Suprapubic skin (tissue), 4 donors: ENCODE measurements around the gene MOCS1. TPM values are rescaled to one million over a fixed set of nuclear protein-coding genes. Genes with fewer than 3 reads are reported as not detected.
A peak's percentile ranks its signal among the peaks of the same experiment; 100 is the strongest.

Source experiments
- DNase-seq, 2 donors: peaks; one replicate each; pipeline ENCODE4 v3.0.0-alpha.2; 2019; ENCODE audit warnings: low spot score in 2 of 2
- H3K27ac ChIP-seq: fragments of 200-600 bp; sonication (generic); one replicate; pipeline ENCODE4 v1.5.1; 2019
- H3K27me3 ChIP-seq: fragments of 200-600 bp; sonication (generic); one replicate; pipeline ENCODE4 v1.5.1; 2019
- H3K36me3 ChIP-seq: fragments of 200-600 bp; sonication (generic); one replicate; pipeline ENCODE4 v1.5.1; 2019
- H3K4me1 ChIP-seq: fragments of 200-600 bp; sonication (generic); one replicate; pipeline ENCODE4 v1.5.1; 2019
- H3K4me3 ChIP-seq: fragments of 200-600 bp; sonication (generic); one replicate; pipeline ENCODE4 v1.5.1; 2019; ENCODE audit warnings: mild to moderate bottlenecking
- H3K9me3 ChIP-seq: fragments of 200-600 bp; sonication (generic); one replicate; pipeline ENCODE4 v1.5.1; 2019
- EP300 ChIP-seq: sonication (generic); formaldehyde crosslinking; IDR thresholded peaks from one replicate; pipeline ENCODE4 v1.6.1; 2017; ENCODE audit warnings: antibody characterized with exemption
- POLR2A ChIP-seq, 2 donors: fragments of 450-650 bp; IDR thresholded peaks; one replicate each; pipeline ENCODE4 v1.6.1; 2017; ENCODE audit warnings: antibody characterized with exemption in 2 of 2, mild to moderate bottlenecking in 2 of 2, moderate library complexity in 2 of 2
- POLR2AphosphoS5 ChIP-seq, 3 donors: sonication (generic); formaldehyde crosslinking; IDR thresholded peaks; one replicate each; pipeline ENCODE4 v1.6.1; 2017; ENCODE audit warnings: antibody characterized with exemption in 3 of 3
- WGBS: methylation state at CpG from one replicate; pipeline ENCODE4 v1.1.5; 2018; 5-methylcytosine and 5-hydroxymethylcytosine counted together
- total RNA-seq, 4 donors: library from RNA; depleted of rRNA; stranded (reverse); fragments of >200 nt; gene quantifications; one replicate each; pipeline ENCODE4 v1.1.0, GENCODE V29; 2016
- TF ChIP-seq, protein P1 (sequence below), 2 donors: fragments of 200-600 bp in 1 of 2; fragments of 450-650 bp in 1 of 2; sonication (generic) in 1 of 2; IDR thresholded peaks; one replicate each; pipeline ENCODE4 v1.5.1; 2016 to 2019; ENCODE audit warnings: antibody characterized with exemption in 2 of 2, mild to moderate bottlenecking in 1 of 2, moderate library complexity in 1 of 2

Gene MOCS1
- total RNA-seq, 4 donors from 2014 or later = 4.2 to 13.8 (median 10.2) TPM

DNA sequence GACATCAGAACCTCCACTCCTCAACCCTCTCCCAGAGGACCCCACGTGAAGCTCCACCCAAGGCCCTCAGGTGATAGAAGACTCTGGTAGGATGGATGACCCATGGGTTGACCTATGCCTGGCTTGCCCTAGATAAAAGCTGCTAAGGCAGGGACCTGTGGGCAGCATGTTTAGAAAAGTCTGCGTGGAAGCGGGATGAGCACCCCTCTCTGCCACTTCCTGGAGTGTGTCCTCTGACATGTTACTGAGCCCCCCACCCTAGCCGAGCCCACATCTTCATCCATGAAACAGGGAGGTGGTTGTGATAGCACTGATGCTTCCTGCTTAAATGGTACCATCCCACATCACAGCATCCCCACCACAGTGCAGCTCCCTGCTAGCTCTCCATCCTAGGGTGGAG is 21.8 kb downstream of the MOCS1 start:
- no peak overlapping the region for H3K27ac ChIP-seq
- H3K9me3 ChIP-seq = no peaks in the 10 kb centered on the region
- H3K27me3 ChIP-seq = no peaks in the 10 kb centered on the region
- WGBS = 67% methylated on average over 1 of the region's 4 CpGs
- DNase-seq = peak in 1 of 2 donors; percentile 53
- TF ChIP-seq, protein P1, sequence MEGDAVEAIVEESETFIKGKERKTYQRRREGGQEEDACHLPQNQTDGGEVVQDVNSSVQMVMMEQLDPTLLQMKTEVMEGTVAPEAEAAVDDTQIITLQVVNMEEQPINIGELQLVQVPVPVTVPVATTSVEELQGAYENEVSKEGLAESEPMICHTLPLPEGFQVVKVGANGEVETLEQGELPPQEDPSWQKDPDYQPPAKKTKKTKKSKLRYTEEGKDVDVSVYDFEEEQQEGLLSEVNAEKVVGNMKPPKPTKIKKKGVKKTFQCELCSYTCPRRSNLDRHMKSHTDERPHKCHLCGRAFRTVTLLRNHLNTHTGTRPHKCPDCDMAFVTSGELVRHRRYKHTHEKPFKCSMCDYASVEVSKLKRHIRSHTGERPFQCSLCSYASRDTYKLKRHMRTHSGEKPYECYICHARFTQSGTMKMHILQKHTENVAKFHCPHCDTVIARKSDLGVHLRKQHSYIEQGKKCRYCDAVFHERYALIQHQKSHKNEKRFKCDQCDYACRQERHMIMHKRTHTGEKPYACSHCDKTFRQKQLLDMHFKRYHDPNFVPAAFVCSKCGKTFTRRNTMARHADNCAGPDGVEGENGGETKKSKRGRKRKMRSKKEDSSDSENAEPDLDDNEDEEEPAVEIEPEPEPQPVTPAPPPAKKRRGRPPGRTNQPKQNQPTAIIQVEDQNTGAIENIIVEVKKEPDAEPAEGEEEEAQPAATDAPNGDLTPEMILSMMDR (IDR thresholded peaks at IDR 0.05) = no peak
- TF ChIP-seq POLR2AphosphoS5 (IDR thresholded peaks at IDR 0.05) (no peak), EP300 (no peak), POLR2A (IDR thresholded peaks at IDR 0.05) (no peak)
- H3K36me3 ChIP-seq = peaks cover 27% of the 10 kb centered on the region
- no peak overlapping the region for H3K4me3 ChIP-seq
- H3K4me1 ChIP-seq = no peaks in the 10 kb centered on the region

DNA sequence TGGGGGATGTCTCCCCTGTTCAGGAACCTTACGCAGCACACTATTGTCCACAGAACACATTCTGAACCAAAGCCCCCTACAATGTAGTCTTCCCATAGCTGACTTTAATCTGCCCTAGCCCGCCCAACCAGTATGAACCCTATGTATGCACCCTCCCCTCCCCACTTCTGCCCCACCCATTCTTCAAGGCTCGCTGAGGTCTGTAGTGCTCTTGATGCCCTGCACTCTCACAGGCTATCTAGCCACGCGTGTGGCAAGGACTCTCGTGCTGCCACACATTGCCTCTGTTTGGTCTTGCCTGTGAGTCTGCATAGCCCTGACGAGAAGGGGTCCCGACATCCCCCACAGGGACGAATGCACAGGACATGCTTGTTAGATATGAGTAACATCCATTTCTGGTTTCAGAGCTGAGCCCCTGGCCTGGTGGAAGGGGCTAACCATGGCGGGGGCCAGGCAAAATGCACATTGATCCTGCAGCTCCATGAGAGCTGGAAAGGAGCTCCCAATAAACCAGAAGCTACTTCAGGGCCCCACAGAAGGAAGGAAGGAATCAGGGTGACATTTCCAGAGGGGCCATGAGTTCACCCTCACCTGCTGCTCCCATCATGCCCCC is 22.6 kb downstream of the MOCS1 start:
- Histone ChIP-seq H3K4me3 (no peak overlapping the region), H3K27me3 (no peaks in the 10 kb centered on the region), H3K9me3 (no peaks in the 10 kb centered on the region), H3K36me3 (peaks cover 28% of the 10 kb centered on the region), H3K27ac (no peak overlapping the region), H3K4me1 (no peaks in the 10 kb centered on the region)
- TF ChIP-seq POLR2AphosphoS5 (IDR thresholded peaks at IDR 0.05) (no peak), POLR2A (IDR thresholded peaks at IDR 0.05) (no peak)
- TF ChIP-seq, protein P1 (IDR thresholded peaks at IDR 0.05) = no peak
- peak in 1 of 2 donors; percentile 69 for DNase-seq
- 93% methylated on average over 10 of the region's 10 CpGs for WGBS

DNA sequence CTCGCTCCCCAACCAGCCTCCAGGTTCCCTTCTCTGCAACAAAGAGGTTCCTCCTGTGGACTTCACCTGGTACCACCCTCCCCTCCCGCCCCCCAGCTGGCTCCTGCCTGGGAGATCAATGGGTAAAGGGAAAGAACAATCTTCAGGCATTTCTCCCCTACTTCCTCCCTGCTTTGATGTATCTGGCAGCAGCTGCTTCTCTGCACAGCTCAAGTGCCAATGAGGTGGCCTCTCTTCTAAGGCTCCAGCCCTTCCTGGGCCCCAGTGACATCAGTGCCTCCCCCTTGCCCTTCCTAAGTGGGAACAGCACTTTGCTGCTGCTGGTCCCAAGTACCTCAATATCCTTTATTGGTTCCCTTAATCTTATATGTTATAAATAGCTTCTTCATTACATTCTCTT is 23.5 kb downstream of the MOCS1 start:
- H3K36me3 ChIP-seq = peaks cover 33% of the 10 kb centered on the region
- H3K27me3 ChIP-seq = no peaks in the 10 kb centered on the region
- no peak overlapping the region for H3K4me3 ChIP-seq
- TF ChIP-seq, protein P1 (IDR thresholded peaks at IDR 0.05) = no peak
- no peak for TF ChIP-seq POLR2AphosphoS5 (IDR thresholded peaks at IDR 0.05)
- TF ChIP-seq EP300 = no peak
- TF ChIP-seq POLR2A (IDR thresholded peaks at IDR 0.05) = no peak
- no peaks in the 10 kb centered on the region for H3K4me1 ChIP-seq
- WGBS = 87% methylated on average over 2 of the region's 2 CpGs
- H3K27ac ChIP-seq = no peak overlapping the region
- no peaks in the 10 kb centered on the region for H3K9me3 ChIP-seq
- peak in 1 of 2 donors; percentile 23 for DNase-seq

DNA sequence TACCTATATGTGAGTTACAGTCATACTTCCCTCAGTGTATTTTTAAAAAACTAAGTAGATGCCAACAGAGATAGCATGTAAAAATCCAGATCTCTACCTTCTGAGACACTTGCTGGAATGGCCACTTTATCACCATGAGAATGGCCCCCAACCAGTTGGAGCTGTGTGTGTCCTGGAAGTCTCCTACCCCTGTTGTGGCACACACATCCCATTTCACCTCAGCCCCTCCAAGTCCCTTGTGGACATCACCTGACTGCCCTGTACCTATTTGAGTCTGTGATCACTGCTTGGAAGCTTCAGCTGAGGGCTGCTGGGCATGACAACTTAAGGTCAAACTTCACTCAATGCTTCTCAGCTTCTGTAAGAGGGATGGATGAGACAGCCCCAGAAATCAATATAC is 24.1 kb downstream of the MOCS1 start:
- no peaks in the 10 kb centered on the region for H3K4me1 ChIP-seq
- TF ChIP-seq, protein P1 (IDR thresholded peaks at IDR 0.05) = no peak
- TF ChIP-seq EP300 = no peak
- TF ChIP-seq POLR2A (IDR thresholded peaks at IDR 0.05) = no peak
- no peak for TF ChIP-seq POLR2AphosphoS5 (IDR thresholded peaks at IDR 0.05)
- no peak overlapping the region for H3K4me3 ChIP-seq
- H3K27ac ChIP-seq = no peak overlapping the region
- peak in 1 of 2 donors; percentile 57 for DNase-seq
- no peaks in the 10 kb centered on the region for H3K27me3 ChIP-seq
- H3K36me3 ChIP-seq = peaks cover 28% of the 10 kb centered on the region
- H3K9me3 ChIP-seq = no peaks in the 10 kb centered on the region

DNA sequence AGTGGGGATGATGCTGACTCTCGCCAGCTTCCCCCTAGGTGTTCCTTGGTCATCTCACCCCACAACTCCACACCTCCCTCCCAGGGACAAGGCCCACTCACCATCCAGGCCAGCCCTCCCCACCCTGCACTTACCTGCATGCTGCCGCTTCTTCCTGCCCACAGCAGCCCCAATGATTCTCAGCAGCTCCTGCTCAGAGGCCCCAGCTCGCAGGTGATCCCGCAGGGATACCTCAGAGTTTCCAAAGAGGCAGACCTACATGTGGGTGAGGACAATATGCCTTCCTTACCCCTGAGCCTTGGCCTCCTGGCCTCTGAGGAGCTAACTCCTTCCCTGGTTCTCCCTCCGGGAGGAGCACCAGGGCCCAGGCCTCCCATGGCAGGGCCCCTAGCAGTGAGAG is 24.6 kb downstream of the MOCS1 start:
- Histone ChIP-seq H3K4me1 (no peaks in the 10 kb centered on the region), H3K9me3 (no peaks in the 10 kb centered on the region), H3K4me3 (no peak overlapping the region), H3K36me3 (peaks cover 28% of the 10 kb centered on the region), H3K27ac (no peak overlapping the region), H3K27me3 (no peaks in the 10 kb centered on the region)
- no peak for DNase-seq
- WGBS = 92% methylated on average over 5 of the region's 5 CpGs
- no peak for TF ChIP-seq POLR2A (IDR thresholded peaks at IDR 0.05)
- TF ChIP-seq, protein P1 (IDR thresholded peaks at IDR 0.05) = no peak
- no peak for TF ChIP-seq EP300
- no peak for TF ChIP-seq POLR2AphosphoS5 (IDR thresholded peaks at IDR 0.05)
